Glomerular visceral epithelial cell (primary cell): ENCODE results near the gene CLTCL1.
"Not testable (repeated sequence)": the region's sequence is repeated elsewhere in the genome, so short reads cannot be mapped to it uniquely, and the experiment has no call there.

Source experiments
- DNase-seq: peaks from one replicate; pipeline ENCODE4 v3.0.0-alpha.2; 2016; ENCODE audit errors: extremely low spot score

Gene CLTCL1

DNA sequence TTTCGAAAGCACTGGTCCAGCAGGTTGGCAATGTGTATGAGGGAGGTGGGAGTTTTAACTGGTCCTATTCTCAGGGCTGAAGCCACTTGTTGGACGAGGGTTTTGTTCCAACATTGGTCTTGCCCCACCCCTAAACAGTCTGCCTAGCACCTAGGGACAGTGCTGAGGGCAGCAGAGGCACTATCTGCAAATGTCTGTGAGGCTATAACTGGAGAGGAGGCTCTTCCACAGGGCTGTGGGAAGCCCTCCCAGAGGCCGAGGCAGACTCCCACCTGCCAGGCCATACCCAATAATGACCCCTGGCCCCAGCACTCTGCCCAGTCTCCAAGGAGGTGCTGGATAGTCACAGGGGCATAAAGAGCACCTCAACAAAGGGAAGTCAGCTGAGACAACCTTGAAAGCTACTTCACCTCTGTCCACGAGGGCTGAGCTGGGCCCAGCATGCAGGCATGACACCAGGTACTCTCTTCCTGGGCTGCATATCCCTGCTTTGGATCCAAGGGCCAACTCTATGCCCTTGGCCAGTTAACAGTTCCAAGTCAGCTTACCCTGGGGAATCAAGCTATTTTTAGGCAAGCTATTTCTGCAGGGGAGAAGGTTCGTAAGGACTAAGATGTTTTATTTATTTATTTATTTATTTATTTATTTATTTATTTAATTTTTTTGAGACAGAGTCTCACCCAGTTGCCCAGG lies 72.8 kb downstream of the CLTCL1 start:
- no peak for DNase-seq

GRCh38 chr22:19216579-19216978 lies 74.9 kb downstream of the CLTCL1 start:
- DNase-seq = no peak

GRCh38 chr22:19215360-19215759 lies 76.2 kb downstream of the CLTCL1 start:
- no peak for DNase-seq

DNA sequence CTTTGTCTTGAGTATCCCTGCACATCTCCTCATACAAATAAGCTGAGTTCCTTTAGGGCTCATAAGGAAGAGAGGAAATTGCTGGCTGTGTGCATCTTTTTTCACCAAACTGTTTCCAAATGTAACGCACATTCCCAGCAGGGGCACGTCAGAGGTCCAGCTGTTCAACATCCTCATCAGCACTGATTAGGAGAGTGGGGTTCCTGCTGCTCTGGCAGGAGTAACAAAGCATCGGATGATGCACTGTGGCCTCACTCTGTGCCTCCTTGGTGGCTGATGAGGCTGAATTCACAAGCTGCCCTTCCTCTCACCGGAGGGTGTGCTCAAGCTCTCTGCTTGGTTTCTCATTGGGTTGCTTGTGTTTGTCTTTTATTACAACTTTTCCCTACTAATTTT lies 77.4 kb downstream of the CLTCL1 start:
- no peak for DNase-seq

DNA sequence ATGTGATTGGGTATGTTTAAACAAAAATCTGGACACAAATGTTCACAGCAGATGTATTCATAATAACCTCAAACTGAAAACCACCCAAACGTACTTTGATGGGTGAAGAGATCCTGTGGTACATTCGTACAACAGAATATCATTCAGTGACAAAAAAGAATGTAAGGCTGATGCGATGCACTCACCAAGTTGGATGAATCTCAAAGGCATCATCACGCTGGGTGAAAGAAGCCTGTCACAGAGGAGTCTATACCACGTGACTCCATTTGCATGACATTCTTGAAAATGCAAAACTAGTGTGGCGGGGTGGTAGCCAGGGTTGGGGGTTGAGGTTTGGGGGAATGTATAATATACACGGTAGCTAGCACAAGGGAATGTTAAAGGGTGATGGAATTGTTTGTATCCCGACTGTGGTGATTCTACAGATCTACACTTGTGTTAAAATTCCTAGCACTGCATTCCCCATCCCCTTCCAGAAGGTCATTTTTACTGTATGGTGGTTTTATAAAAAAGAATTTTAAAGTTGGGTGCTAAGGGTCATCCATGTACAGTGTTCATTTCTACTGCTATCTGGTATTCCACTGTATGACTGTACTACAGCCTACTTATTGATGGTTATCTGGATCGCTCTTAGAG lies 78.0 kb downstream of the CLTCL1 start:
- no peak for DNase-seq

DNA sequence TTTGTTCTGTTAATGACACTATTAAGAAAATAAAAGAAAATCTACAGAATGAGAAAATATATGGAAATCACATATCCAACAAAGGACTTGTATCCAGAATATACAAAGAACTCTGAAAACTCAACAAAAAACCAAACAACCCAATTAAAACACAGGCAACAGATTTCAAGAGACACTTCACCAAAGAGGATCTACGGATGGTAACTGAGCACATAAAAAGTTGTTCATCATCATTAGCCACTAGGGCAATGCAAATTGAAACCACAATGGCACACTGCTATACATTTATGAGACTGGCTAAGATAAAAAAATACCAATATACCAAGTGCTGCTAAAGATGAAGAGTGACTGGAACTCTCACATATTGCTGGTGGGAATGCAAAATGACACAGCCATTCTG lies 78.5 kb downstream of the CLTCL1 start:
- no peak for DNase-seq

DNA sequence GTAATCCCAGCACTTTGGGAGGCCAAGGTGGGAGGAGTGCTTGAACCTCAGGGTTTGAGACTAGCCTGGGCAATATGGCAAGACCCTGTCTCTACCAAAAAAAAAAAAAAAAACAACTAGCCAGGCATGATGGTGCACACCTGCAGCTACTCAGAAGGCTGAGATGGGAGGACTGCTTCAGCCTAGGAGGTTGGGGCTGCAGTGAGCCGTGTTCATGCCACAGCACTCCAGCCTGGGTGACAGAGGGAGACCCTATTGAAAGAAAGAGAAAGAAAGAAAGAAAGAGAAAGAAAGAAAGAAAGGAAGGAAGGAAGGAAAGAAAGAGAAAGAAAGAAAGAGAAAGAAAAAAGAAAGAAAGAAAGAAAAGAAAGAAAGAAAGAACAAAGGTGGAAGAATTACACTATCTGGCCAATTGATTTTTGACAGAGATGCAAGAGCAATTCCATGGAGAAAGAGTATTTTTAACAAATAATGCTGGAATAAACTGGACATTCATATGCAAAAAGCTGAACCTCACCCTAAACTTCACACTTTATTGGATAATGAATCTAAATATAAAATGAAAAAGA lies 79.1 kb downstream of the CLTCL1 start:
- no peak for DNase-seq

GRCh38 chr22:19210188-19210587 lies 81.3 kb downstream of the CLTCL1 start:
- no peak for DNase-seq

DNA sequence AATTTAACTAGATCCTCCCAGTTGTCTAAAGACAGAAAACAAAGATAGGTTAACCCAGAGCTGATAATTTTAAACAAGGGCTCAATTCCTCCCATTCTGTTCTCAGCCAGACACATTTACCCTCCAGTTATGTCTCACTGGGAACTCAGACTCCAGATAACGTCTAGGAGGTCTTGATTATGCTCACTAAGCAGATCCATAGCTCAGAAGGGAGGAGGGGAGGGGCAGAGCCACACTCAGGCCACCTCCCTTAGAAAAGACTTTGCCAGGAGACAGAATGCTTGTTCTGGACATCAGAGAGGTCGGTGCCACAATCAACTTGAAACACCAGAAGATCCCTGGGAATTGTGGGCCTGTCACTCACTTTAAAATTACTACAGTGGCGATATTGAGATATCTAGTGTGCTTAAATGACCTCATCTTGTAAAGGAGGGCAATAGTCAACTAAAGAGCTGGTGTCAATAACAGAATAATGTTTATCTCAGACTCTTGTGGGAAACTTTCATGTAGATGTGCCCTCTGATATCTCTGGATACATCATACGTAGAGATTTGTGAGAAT lies 83.2 kb downstream of the CLTCL1 start:
- no peak for DNase-seq

- DNase-seq = no peak
Observed at GRCh38 chr22:19207884-19208283, 83.6 kb downstream of the CLTCL1 start.

DNA sequence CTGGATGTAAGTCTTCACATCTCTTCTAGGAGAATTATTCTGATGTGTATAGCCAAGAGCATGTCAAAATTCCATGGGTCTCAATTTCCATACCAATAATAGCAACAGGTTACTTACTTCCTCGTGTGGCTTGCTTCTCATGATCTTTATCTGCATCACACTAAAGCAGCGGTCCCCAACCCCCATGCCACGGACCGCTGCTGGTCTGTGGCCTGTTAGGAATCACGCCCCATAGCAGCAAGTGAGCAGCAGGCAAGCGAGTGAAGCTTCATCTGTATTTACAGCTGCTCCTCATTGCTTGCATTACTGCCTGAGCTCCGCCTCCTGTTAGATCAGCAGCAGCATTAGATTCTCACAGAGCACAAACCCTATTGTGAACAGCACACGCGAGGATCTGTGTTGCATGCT lies 84.1 kb downstream of the CLTCL1 start:
- DNase-seq = no peak

- DNase-seq = no peak
Observed at GRCh38 chr22:19206287-19206686, 85.2 kb downstream of the CLTCL1 start.

DNA sequence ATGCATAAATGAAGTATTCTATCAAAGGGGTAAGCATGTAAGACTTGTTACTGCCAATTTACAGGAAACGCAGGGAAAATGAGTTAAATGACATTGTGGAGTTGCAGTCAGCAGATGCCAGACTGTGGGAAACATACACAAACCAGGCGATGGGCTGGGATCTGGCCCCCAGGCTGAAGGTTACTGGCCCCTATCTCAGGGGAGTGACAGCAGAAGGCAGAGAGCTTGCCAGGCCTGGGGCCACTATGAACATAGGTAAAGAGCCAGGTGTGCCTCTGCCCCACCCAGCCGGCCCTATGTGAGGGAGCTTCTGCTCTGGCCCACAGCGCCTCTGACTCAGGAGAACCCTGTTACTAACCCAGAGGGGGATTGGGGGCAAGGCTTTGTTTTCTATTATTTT lies 86.9 kb downstream of the CLTCL1 start:
- DNase-seq = no peak

DNA sequence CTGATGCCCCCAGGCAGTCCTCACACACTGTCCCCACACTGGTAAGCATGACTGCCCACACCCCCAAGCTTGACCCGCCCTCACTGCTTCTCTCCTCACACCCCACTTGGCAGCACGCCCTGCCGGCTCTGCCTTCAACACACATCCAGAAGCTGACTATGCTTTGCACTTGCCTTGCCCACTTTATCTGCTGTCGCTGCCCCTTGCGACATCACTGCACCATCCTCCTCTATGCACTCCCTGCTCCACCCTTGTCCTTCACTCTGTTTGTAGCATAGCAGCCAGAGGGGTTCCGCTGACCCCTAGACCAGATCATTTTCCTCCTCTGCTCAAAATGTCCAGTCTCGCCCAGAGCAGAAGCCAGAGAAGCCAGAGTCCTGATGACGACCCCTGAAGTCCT lies 87.7 kb downstream of the CLTCL1 start:
- no peak for DNase-seq

GRCh38 chr22:19202799-19203186 lies 88.7 kb downstream of the CLTCL1 start:
- not testable (repeated sequence) for DNase-seq

GRCh38 chr22:19201869-19202798 lies 89.4 kb downstream of the CLTCL1 start:
- DNase-seq = no peak

GRCh38 chr22:19201130-19201868 lies 90.2 kb downstream of the CLTCL1 start:
- no peak for DNase-seq

DNA sequence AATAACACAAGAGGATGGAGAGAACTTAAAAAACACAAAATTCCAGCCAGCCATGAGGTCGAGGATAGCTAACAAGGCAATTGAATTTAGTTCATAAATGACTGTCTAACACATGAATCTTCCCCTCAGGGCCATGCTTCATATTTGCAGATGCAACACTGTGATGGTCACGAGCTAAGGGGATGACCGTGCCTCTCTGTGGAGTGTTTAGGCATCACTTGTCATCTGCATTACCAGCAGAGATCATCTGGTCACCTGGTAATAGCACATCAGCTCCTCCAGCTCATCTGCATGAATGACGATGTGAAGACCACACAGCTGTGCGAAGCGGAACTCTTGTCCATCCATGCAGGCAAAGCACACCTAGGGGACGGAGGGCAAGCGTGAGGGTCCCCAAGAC lies 92.0 kb downstream of the CLTCL1 start:
- DNase-seq = no peak

GRCh38 chr22:19197997-19198865 lies 93.3 kb downstream of the CLTCL1 start:
- DNase-seq = no peak
